Lung (tissue), 12 donors: Measurements from ENCODE around the gene FBXO46. TPM values are rescaled to one million over a fixed set of nuclear protein-coding genes. Genes with fewer than 3 reads are reported as not detected.
"Not testable (repeated sequence)": the region's sequence is repeated elsewhere in the genome, so short reads cannot be mapped to it uniquely, and the experiment has no call there.

Source experiments
- ATAC-seq: fragments of 200-7000 bp; cut with Tn5 transposase; one replicate; pipeline ENCODE4 v1.9.1; 2020; ENCODE audit warnings: moderate number of reproducible peaks; ENCODE audit not compliant: insufficient read depth, low FRiP score
- DNase-seq, 3 donors: peaks; one replicate each; pipeline ENCODE4 v3.0.0-alpha.2; 2013 to 2017
- H3K27ac ChIP-seq, 2 donors: one replicate each; pipeline ENCODE4 v1.5.1; 2013; ENCODE audit warnings: mild to moderate bottlenecking in 2 of 2, moderate library complexity in 2 of 2, control low read depth in 1 of 2, inconsistent platforms in 1 of 2, low read depth in 1 of 2, low read length in 1 of 2
- H3K27me3 ChIP-seq, 3 donors: one replicate each; pipeline ENCODE4 v1.5.1; 2013; ENCODE audit warnings: low read length in 2 of 3; ENCODE audit not compliant: control insufficient read depth in 3 of 3, insufficient read depth in 3 of 3
- H3K36me3 ChIP-seq, 4 donors: one replicate each; pipeline ENCODE4 v1.5.1; 2013; ENCODE audit warnings: low read length in 4 of 4, mild to moderate bottlenecking in 1 of 4, moderate library complexity in 1 of 4; ENCODE audit not compliant: control insufficient read depth in 4 of 4, insufficient read depth in 4 of 4
- H3K4me1 ChIP-seq, 5 donors: one replicate each; pipeline ENCODE4 v1.5.1; 2013; ENCODE audit warnings: low read length in 5 of 5, mild to moderate bottlenecking in 2 of 5, moderate library complexity in 1 of 5; ENCODE audit not compliant: control insufficient read depth in 5 of 5, insufficient read depth in 5 of 5
- H3K4me3 ChIP-seq: one replicate; pipeline ENCODE4 v1.5.1; 2013; ENCODE audit warnings: mild to moderate bottlenecking, control low read depth, moderate library complexity
- H3K9ac ChIP-seq, 2 donors: one replicate each; pipeline ENCODE4 v1.5.1; 2013; ENCODE audit warnings: low read length in 2 of 2, control low read depth in 1 of 2; ENCODE audit not compliant: insufficient read depth in 1 of 2
- H3K9me3 ChIP-seq, 4 donors: one replicate each; pipeline ENCODE4 v1.5.1; 2013; ENCODE audit warnings: low read length in 3 of 4, mild to moderate bottlenecking in 1 of 4, moderate library complexity in 1 of 4; ENCODE audit not compliant: control insufficient read depth in 4 of 4, insufficient read depth in 3 of 4
- WGBS, 2 donors: extraction: QIAGEN DNeasy Blood & Tissue Kit; methylation state at CpG; one replicate each; pipeline ENCODE4 v1.1.7; 2013; 5-methylcytosine and 5-hydroxymethylcytosine counted together
- polyA plus RNA-seq, 2 donors: library from polyadenylated mRNA; stranded (reverse); fragments of 200-250 nt; gene quantifications; one replicate each; pipeline ENCODE4 v1.2.1, GENCODE V29; 2013
- total RNA-seq, 2 donors: library from RNA; depleted of rRNA in 1 of 2; stranded (reverse); fragments of >200 nt in 1 of 2; gene quantifications; one replicate each; pipeline ENCODE4 v1.2.1, GENCODE V29; 2014 to 2021
- TF ChIP-seq, protein P1 (sequence below): IDR thresholded peaks from 2 replicates; pipeline ENCODE4 v1.5.1; 2012; ENCODE audit warnings: mild to moderate bottlenecking; ENCODE audit errors: control extremely low read depth, extremely low read depth
- donor health status: control.
- donor health status: control.
- donor health status: Bipolar disorder and iron deficiency.
- donor health status: healthy.
- donor health status: DM: yes; HTN: yes; CAD: no.

FBXO46 gene
- total and polyA plus RNA-seq, 4 donors: 7.6 to 19.0 (median 9.7) TPM

- TF ChIP-seq, protein P1, sequence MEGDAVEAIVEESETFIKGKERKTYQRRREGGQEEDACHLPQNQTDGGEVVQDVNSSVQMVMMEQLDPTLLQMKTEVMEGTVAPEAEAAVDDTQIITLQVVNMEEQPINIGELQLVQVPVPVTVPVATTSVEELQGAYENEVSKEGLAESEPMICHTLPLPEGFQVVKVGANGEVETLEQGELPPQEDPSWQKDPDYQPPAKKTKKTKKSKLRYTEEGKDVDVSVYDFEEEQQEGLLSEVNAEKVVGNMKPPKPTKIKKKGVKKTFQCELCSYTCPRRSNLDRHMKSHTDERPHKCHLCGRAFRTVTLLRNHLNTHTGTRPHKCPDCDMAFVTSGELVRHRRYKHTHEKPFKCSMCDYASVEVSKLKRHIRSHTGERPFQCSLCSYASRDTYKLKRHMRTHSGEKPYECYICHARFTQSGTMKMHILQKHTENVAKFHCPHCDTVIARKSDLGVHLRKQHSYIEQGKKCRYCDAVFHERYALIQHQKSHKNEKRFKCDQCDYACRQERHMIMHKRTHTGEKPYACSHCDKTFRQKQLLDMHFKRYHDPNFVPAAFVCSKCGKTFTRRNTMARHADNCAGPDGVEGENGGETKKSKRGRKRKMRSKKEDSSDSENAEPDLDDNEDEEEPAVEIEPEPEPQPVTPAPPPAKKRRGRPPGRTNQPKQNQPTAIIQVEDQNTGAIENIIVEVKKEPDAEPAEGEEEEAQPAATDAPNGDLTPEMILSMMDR: no peak
- Histone ChIP-seq H3K4me1 (peaks cover 0 to 11% (median 0%) of the 10 kb centered on the region in 5 donors), H3K9me3 (no peaks in the 10 kb centered on the region), H3K9ac (no peak within 1 kb of the TSS), H3K27ac (no peak within 1 kb of the TSS), H3K27me3 (no peaks in the 10 kb centered on the region), H3K4me3 (no peak within 1 kb of the TSS), H3K36me3 (no peaks in the 10 kb centered on the region)
- ATAC-seq (no peak), DNase-seq (no peak)
- WGBS, 2 donors: 92 to 95% methylated on average over 59 of the region's 59 CpGs
These were observed 2.6 kb upstream of the FBXO46 start, which contains the start of gene MEIOSIN for GRCh38 chr19:45733160-45733810. MEIOSIN (plus strand) TSS chr19:45733439; CDS start chr19:45735377, 1,938 bp downstream.

DNA sequence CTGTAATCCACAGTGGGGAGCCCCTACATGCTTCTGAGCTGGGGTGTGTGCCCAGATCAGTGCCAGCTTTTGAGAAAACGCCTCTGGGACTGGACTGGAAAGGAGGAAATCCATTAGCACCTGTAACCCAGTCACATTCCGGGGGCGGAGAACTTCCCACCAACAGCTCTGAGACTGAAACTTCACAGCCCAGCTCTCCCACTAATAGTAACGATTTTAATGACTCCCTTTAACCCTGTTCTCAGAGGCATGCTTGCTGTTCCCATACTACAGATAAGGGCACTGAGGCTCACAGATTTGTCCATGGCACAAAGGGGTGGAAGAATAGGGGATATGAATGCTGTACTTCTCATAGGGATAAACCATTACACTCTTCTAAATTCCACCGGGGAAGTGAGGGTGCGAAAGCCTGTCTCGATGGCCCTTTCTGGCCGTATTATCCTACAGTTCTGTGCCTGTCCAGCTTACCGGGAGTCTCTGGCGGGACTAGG is 851 bp downstream of the FBXO46 start:
- ATAC-seq (no peak), DNase-seq (peak in 2 of 3 donors; percentile 12 to 13)
- 7 to 15% methylated on average over 10 of the region's 10 CpGs for WGBS, 2 donors
- Histone ChIP-seq H3K4me3 (peak overlapping the region; percentile 81), H3K27ac (peak overlapping the region; percentile 7 to 34), H3K4me1 (peaks cover 0 to 11% (median 0%) of the 10 kb centered on the region in 5 donors), H3K36me3 (peaks cover 0 to 3% (median 0%) of the 10 kb centered on the region in 4 donors), H3K9ac (peak overlapping the region; percentile 47 to 56), H3K9me3 (no peaks in the 10 kb centered on the region), H3K27me3 (no peaks in the 10 kb centered on the region)
- TF ChIP-seq, protein P1: no peak

- not testable (repeated sequence) for H3K9me3 ChIP-seq, H3K36me3 ChIP-seq, H3K9ac ChIP-seq, DNase-seq, H3K4me3 ChIP-seq, ATAC-seq, H3K27ac ChIP-seq, H3K27me3 ChIP-seq
- peaks cover 0 to 11% (median 0%) of the 10 kb centered on the region in 5 donors for H3K4me1 ChIP-seq
- WGBS, 2 donors: 95 to 98% methylated on average over 18 of the region's 18 CpGs
These were observed 2.0 kb downstream of the FBXO46 start for GRCh38 chr19:45728683-45729082.

GRCh38 chr19:45720065-45720464 is 10.6 kb downstream of the FBXO46 start:
- 97 to 99% methylated on average over 11 of the region's 11 CpGs for WGBS, 2 donors
- not testable (repeated sequence) for H3K27ac ChIP-seq, ATAC-seq, H3K27me3 ChIP-seq, H3K9ac ChIP-seq, DNase-seq, H3K9me3 ChIP-seq, H3K4me3 ChIP-seq
- peaks cover 0 to 12% (median 5%) of the 10 kb centered on the region in 4 donors for H3K36me3 ChIP-seq
- peaks cover 0 to 15% (median 9%) of the 10 kb centered on the region in 5 donors for H3K4me1 ChIP-seq
